SU-DHL-6 (cell line): ENCODE measurements around the gene FBRSL1.

Source experiments
- H2AFZ ChIP-seq: fragments of 200-600 bp; sonication (generic); 2 replicates; pipeline ENCODE4 v1.6.1; 2014; ENCODE audit warnings: low read depth, mild to moderate bottlenecking, moderate library complexity, mixed read lengths, antibody characterized with exemption, low read length; ENCODE audit not compliant: severe bottlenecking
- H3F3A ChIP-seq: fragments of 200-600 bp; shearing (Covaris generic); 2 replicates; pipeline ENCODE4 v1.6.0; 2016; ENCODE audit warnings: antibody characterized with exemption, mild to moderate bottlenecking; ENCODE audit not compliant: insufficient read depth
- H3K27ac ChIP-seq: fragments of 200-600 bp; sonication (generic); 2 replicates; pipeline ENCODE4 v1.5.1; 2016; ENCODE audit warnings: low read depth, mild to moderate bottlenecking, low read length, moderate library complexity, mixed read lengths
- H3K27me3 ChIP-seq: fragments of 200-600 bp; sonication (generic), shearing (Covaris generic); 2 replicates; pipeline ENCODE4 v1.6.0; 2014; ENCODE audit warnings: mild to moderate bottlenecking, low read length
- H3K36me3 ChIP-seq: fragments of 200-600 bp; sonication (generic); 2 replicates; pipeline ENCODE4 v1.6.1; 2014; ENCODE audit warnings: mild to moderate bottlenecking, low read length, mixed read lengths
- H3K4me2 ChIP-seq: fragments of 300-600, 200-600 bp; shearing (Covaris generic), sonication (generic); 2 replicates; pipeline ENCODE4 v1.6.0; 2014; ENCODE audit warnings: low read length, low read depth, mild to moderate bottlenecking; ENCODE audit not compliant: poor library complexity, severe bottlenecking
- H3K4me3 ChIP-seq: fragments of 200-600 bp; sonication (generic); 2 replicates; pipeline ENCODE4 v1.5.1; 2014; ENCODE audit warnings: antibody characterized with exemption, low read length, mild to moderate bottlenecking, mixed read lengths; ENCODE audit not compliant: insufficient read depth, poor library complexity, severe bottlenecking
- H3K79me2 ChIP-seq: fragments of 200-600 bp; sonication (generic); 2 replicates; pipeline ENCODE4 v1.6.1; 2014; ENCODE audit warnings: mild to moderate bottlenecking, low read length, moderate library complexity; ENCODE audit not compliant: insufficient read depth
- H3K9ac ChIP-seq: fragments of 200-600 bp; sonication (generic); 2 replicates; pipeline ENCODE4 v1.7.0; 2014; ENCODE audit warnings: mild to moderate bottlenecking, low read length
- H3K9me2 ChIP-seq: fragments of 200-600 bp; sonication (generic); replicated peaks from 2 replicates; pipeline ENCODE4 v1.6.1; 2014; ENCODE audit warnings: low read length; ENCODE audit not compliant: insufficient read depth
- H3K9me3 ChIP-seq: fragments of 200-600 bp; sonication (generic); 2 replicates; pipeline ENCODE4 v1.6.1; 2014; ENCODE audit warnings: low read length, mixed read lengths; ENCODE audit not compliant: insufficient read depth
- H4K20me1 ChIP-seq: fragments of 200-600 bp; sonication (generic); 2 replicates; pipeline ENCODE4 v1.6.1; 2014; ENCODE audit warnings: low read depth, mild to moderate bottlenecking, antibody characterized with exemption, low read length, moderate library complexity, mixed read lengths
- CTCF ChIP-seq: fragments of 200-600 bp; sonication (generic); IDR thresholded peaks from one replicate; pipeline ENCODE4 v1.5.1; 2017; ENCODE audit warnings: antibody characterized with exemption, mild to moderate bottlenecking, low read length, moderate library complexity; ENCODE audit not compliant: insufficient read depth, poor library complexity, severe bottlenecking
- EZH2phosphoT487 ChIP-seq: fragments of 200-600 bp; sonication (generic), shearing (Covaris generic); conservative IDR thresholded peaks from 2 replicates; pipeline ENCODE4 v1.6.1; 2018; ENCODE audit warnings: mild to moderate bottlenecking, antibody characterized with exemption, low read length, moderate library complexity, mixed read lengths

The FBRSL1 gene

DNA sequence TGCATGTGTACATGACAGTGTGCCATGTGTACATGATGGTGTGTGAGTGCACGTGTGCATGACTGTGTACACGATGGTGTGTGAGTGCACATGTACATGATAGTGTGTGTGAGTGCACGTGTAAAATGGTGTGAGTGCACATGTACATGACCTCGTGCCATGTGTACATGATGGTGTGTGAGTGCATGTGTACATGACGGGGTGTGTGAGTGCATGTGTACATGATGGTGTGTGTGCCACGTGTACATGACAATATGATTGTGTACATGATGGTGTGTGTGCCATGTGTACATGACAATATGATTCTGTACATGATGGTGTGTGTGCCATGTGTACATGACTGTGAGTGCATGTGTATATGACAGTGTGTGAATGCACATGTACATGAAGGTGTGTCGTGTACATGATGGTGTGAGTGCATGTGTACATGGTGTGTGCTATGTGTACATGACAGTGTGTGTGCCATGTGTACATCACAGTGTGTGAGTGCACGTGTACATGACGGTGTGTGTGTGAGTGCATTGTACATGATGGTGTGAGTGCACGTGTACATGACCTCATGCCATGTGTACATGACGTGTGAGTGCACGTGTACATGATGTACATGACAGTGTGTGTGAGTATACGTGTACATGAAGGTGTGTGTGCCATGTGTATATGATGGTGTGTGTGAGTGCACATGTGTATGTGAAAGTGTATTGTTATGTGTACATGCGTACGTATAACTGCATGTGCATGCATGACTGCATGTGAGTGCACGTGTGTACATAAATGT is 46.3 kb downstream of the FBRSL1 start:
- H3F3A ChIP-seq, result no peaks in the 10 kb centered on the region
- H3K4me3 ChIP-seq, result no peak overlapping the region
- H2AFZ ChIP-seq, result no peak overlapping the region
- peaks cover 4% of the 10 kb centered on the region; the same call in 1 of the 2 replicates for H4K20me1 ChIP-seq
- H3K4me2 ChIP-seq, result no peak overlapping the region
- H3K9ac ChIP-seq, result no peak overlapping the region
- no peak overlapping the region for H3K27ac ChIP-seq
- TF ChIP-seq CTCF, result no peak
- TF ChIP-seq EZH2phosphoT487, result no peak
- no peaks in the 10 kb centered on the region for H3K9me2 ChIP-seq
- H3K36me3 ChIP-seq, result no peaks in the 10 kb centered on the region
- peaks cover 4% of the 10 kb centered on the region; the same call in 1 of the 2 replicates for H3K9me3 ChIP-seq
- H3K27me3 ChIP-seq, result no peaks in the 10 kb centered on the region
- no peaks in the 10 kb centered on the region for H3K79me2 ChIP-seq

DNA sequence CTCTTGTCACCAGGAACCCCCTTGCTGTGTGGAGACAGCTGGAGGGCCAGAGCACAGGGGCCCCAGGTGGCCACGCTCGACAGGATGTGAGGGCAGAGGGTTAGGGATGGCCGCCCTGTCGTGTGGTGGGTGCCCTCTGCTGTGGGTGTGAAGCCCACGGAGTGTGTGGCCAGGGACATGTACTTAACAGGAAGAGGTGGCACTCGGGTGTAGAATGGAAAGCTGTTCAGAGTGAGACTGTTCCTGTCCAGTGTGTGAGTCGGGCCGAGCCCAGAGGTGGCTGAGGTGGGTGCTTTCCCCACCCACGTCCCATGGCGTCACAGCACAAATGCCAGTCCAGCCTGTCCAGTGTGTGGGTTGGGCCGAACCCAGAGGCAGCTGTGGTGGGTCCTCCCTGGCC is 47.1 kb downstream of the FBRSL1 start:
- no peak overlapping the region for H3K4me3 ChIP-seq
- peaks cover 4% of the 10 kb centered on the region; the same call in 1 of the 2 replicates for H3K9me3 ChIP-seq
- no peaks in the 10 kb centered on the region for H3F3A ChIP-seq
- H3K9me2 ChIP-seq, result no peaks in the 10 kb centered on the region
- H3K79me2 ChIP-seq, result no peaks in the 10 kb centered on the region
- no peaks in the 10 kb centered on the region for H3K36me3 ChIP-seq
- no peak overlapping the region for H2AFZ ChIP-seq
- TF ChIP-seq EZH2phosphoT487 (no peak), CTCF (no peak)
- H4K20me1 ChIP-seq, result peaks cover 4% of the 10 kb centered on the region; the same call in 1 of the 2 replicates
- H3K27me3 ChIP-seq, result no peaks in the 10 kb centered on the region
- H3K27ac ChIP-seq, result no peak overlapping the region
- no peak overlapping the region for H3K4me2 ChIP-seq
- H3K9ac ChIP-seq, result no peak overlapping the region

DNA sequence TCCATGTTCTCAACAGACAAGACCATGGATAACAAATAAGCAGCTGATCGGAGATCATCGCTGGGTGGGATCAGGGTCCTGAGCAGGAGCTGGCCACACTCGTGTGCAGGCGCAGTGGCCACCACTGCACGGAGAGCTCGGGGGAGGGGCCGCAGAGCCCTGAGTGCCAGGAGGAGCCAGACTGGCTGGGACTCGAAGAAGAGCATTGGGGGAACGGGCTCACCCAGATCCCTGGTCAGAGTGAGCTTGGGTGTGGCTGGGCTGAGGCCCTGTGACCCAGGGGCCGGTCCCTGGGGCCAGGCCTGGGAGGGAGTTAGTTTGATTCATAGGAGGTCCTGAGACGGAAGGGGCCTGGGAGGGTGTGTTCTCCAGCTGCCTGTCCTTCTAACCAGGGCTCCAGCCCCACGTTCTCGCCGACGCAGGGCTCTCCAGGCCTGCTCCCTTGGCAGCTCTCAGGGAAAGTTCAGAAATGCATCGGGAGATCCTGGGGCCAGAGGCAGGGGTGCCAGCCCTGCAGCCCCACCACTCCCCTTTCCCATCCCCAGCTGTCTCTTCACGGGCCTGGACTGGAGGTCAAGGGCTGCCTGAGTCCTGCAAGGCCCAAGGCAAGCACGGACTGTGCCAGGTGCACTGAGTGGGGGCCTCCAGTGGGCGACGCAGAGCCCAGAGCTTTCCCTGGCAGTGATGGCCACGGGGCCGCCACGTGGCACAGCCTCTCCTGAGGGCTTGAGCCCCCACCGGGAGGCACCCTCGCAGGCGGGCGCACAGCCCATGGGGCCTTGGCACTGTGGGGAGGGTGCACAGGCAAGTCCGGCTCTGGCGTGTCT is 48.1 kb downstream of the FBRSL1 start:
- no peak overlapping the region for H3K9ac ChIP-seq
- no peak overlapping the region for H3K4me3 ChIP-seq
- TF ChIP-seq CTCF (no peak), EZH2phosphoT487 (no peak)
- H4K20me1 ChIP-seq, result peaks cover 4% of the 10 kb centered on the region; the same call in 1 of the 2 replicates
- H3K9me3 ChIP-seq, result peaks cover 4% of the 10 kb centered on the region; the same call in 1 of the 2 replicates
- no peaks in the 10 kb centered on the region for H3K27me3 ChIP-seq
- no peaks in the 10 kb centered on the region for H3K36me3 ChIP-seq
- H3K79me2 ChIP-seq, result no peaks in the 10 kb centered on the region
- no peak overlapping the region for H2AFZ ChIP-seq
- H3K27ac ChIP-seq, result no peak overlapping the region
- H3K9me2 ChIP-seq, result no peaks in the 10 kb centered on the region
- H3K4me2 ChIP-seq, result no peak overlapping the region
- no peaks in the 10 kb centered on the region for H3F3A ChIP-seq
